Suppressor macrophage treated with lipopolysaccharide for 1 hour (primary cell): ENCODE results near the gene SLC23A1.
"Not testable (repeated sequence)": the region's sequence is repeated elsewhere in the genome, so short reads cannot be mapped to it uniquely, and the experiment has no call there.

ENCODE experiments used
- DNase-seq, 3 donors: peaks; one replicate each; pipeline ENCODE4 v3.0.0-alpha.2; 2020 to 2022

Gene SLC23A1

DNA sequence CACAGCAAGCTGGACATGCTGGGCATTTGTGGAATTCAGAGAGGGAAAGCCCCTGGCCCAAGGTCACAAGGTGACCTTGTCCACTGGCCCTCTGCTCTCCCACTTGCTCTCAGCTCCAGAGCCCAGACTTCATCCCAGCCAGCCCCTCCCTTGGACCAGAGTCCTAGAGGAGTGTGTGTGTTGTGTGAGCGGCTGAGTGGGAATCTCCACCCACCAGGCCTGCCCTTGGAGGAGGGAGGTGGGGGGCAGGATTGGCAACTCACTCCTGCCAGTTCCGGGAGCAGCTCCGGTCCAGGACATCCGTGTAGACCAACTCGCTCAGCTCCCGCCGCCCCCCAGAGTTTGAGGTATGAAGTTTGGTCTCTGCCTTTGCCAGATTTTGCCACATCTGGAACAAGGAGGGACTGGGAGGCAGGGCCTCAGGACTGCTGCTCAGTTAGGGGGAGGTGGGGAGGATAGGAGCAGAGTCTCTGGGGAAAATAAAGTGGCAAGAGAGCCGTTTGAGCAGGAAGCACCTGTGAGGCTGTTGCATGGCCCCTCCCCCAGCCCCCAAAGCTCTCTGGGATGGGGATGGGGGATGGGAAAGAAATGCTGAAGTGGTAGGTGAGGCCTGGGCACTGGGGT is 5.2 kb upstream of the SLC23A1 start:
- DNase-seq = no peak

DNA sequence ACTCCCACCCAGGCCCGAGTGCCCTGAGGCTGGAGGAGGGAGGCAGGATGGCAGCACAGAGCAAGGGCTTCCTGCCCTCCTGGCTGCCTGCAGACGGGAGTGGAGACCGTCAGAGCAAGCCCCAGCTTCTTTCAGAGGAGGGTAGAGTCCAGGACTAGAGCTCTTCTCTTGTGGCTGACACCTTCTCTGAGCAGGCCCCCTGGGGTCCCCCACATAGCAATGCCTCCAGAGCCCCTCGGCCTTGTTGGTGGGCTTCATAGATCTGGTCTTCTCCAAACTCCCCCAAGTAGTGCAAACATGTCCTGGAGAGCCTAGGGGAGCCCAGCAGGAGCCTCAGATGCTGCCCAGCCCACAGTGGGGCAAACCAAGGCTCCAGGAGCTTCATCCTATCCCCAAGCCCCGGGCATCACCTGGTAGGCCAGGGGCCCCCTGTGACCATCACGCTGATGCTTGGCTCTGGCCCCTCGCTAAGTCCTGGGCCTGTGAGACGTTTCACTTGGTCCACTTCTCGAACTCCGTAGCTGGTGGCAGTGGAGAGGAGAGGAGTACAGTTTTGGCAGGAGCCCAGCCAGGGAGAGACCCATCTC is 4.6 kb upstream of the SLC23A1 start:
- DNase-seq = no peak

DNA sequence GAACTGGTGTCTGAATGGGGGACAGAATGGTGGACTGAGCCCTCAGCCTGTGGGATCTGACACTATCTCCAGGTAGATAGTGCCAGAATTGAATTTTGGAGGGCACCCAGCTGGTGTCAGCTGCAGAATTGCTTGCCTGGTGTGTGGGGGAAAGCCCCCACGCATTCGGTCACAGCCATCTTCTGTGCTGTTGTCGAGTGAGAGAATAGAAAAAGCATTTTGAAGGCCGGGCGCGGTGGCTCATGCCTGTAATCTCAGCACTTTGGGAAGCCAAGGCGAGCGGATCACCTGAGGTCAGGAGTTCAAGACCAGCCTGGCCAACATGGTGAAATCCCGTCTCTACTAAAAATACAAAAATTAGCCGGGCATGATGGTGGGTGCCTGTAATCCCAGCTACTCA is 3.9 kb upstream of the SLC23A1 start:
- not testable (repeated sequence) for DNase-seq

- DNase-seq = peak in 1 of 3 donors; percentile 18
These were observed 2.9 kb upstream of the SLC23A1 start for GRCh38 chr5:139386050-139386438.

- DNase-seq = peak; percentile 43 to 53 (median 43)
These were observed 2.3 kb upstream of the SLC23A1 start for GRCh38 chr5:139385061-139386049.

DNA sequence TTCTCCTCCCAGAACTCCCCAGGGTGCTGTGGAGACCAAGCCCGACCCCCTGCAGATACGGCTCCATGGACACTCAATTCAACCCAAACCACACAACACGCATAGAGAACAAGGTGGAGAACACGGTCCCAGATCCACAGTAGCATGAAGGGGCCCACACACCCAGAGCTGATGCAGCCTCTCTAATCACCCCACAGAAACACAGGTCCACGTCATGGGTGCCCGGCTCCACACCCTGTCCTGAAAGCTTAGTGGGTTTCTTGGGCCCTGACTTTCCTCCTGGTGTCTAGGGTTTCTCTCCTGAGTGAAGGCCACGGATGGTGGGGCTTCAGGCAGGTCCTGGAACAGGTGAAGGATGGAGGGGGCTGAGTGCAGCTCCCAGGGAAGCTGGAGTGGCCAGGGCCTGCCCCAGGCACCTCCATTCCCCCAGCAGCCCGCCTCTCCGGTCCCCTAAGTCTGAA is 1.5 kb upstream of the SLC23A1 start:
- no peak for DNase-seq

DNA sequence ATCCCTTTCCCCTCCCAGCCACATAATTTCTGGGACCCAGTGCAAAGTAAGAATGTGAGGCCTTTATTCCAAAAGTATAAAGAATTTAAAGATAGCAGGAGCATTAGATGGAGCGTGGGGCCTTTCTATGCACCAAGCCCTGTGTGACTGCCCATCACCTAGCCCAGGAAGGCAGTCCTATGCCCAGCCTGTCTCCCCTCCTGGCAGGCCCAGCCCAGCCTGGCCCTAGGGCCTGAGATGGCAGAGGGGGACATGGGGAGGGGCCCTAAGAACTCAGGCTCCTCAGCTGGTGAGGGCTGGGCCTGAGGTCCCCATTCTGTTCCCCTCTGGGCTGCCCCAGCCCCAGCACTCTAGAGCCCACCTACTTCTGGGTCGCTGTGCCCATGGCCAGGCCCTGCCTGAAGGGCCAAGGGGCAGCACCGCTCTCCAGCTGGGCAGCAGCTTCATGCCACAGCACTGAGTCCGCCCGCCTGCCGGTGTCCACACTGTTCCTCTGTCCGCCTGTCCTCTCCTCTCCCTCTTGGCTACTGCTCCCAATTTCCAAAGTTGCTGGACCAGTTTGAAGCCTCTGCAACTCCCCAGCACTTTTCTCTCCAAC is 995 bp upstream of the SLC23A1 start:
- no peak for DNase-seq

- DNase-seq = no peak
These were observed 290 bp downstream of the SLC23A1 start for GRCh38 chr5:139382807-139383206.

GRCh38 chr5:139381837-139382761 is 998 bp downstream of the SLC23A1 start:
- no peak for DNase-seq

- DNase-seq = no peak
These were observed 3.3 kb downstream of the SLC23A1 start for GRCh38 chr5:139379626-139380449.

DNA sequence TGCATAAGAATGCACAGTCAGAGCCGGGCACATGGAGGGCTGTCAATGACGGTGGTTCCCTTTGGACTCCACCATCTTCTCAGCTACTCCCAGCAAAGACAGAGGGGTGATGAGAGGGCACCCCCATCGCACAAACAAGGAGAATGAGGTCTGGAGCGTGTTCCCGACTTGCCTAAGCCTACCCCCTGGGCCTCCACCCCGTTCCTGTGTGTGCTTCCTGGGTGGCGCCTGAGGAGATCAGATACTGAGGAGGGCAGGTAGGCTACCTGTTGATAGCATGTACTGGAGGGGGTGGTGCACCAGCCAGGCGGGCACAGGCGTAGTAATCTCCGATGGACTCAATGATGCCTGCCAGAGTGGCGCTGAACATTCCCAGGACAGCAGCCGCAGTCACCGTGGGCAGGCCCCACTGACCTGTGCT is 4.1 kb downstream of the SLC23A1 start:
- DNase-seq = no peak

DNA sequence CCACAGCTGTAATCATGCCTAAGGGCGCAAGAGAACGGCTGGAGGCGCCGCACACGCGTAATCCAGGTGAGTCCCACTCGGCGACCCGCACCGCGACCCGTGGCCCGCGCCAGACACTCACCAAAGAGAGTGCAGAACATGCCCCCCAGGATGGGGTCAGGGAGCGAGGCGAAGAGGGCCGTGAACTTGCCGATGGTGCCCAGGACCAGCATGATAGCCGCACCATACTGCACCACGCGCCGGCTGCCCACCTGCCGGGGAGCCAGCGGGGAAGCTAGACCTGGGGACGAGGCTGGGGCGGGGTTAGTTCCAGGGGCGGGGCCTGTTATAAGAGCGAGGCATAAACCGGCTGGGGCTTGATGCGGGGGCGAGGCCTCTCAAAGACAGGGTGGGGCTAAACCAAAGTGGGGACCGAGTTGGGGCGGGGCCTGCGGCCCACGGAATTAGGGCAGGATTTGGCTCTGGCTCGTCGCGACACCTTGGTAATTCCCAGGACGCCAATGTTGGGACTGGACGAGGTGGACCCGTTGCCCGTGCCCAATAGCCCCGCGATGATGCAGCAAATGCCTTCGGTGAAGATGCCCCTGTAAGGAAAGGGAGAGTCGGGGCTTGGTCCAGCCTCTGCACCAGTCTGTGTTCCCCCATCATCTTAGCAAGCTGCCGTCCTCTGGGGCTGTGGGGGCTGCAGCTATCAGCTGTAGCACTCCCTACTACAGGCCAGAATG is 4.8 kb downstream of the SLC23A1 start:
- DNase-seq = no peak

DNA sequence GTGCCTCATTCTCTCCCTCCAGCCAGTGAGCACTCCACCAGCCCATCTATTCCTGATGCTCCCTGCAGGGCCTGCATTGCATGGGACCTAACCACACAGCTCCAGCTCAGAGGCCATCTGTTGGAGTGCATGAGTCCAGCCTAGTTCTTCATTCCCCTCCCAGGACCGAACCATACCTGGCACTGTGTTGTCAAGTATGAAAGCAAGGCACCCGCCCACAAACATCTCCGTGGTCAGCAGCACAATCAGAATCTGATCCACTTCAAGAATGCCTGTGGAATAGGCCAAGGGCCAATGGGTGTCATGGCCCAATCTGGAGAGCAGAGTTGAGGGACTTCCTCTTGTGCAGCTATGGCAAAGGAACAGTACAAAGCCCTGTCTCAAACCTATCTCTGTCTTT is 5.9 kb downstream of the SLC23A1 start:
- no peak for DNase-seq

GRCh38 chr5:139376364-139376763 is 6.7 kb downstream of the SLC23A1 start:
- DNase-seq = no peak

DNA sequence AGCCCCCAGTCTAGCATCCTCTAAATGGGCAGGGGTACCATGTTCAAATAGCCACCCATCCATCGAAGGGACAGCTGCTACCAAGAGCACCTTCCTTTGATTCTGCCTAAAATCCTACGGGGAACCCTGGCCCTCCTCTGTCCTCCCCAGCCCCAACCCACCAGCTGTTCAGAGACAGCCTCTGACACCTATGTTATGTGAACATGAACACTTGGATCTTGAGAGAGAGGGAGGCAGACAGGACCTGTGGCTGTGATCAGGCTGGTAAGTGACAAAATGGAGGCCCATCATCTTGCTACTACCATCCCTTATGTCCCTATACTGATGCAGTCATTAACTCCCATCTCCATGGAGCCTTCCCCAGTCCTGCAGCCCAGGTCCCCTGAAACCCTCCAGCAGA is 8.2 kb downstream of the SLC23A1 start:
- no peak for DNase-seq

- DNase-seq = no peak
These were observed 11.3 kb downstream of the SLC23A1 start for GRCh38 chr5:139371482-139372435.

- no peak for DNase-seq
These were observed 13.9 kb downstream of the SLC23A1 start for GRCh38 chr5:139369181-139369580.

GRCh38 chr5:139368613-139369012 is 14.5 kb downstream of the SLC23A1 start:
- no peak for DNase-seq

DNA sequence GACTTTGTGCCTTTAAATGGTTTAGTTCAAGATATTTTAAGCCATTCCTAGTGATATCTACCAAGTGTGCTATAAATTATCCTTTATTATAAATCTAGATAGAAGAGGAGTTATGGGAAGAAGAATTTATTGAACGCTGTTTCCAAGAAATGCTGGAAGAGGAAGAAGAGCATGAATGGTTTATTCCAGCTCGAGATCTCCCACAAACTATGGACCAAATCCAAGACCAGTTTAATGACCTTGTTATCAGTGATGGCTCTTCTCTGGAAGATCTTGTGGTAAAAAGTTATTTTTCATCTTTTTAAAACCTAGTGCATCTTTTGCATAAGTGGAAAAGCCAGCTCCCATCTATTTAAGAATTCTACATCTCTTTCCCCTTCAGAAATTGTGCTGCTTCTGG is 18.6 kb downstream of the SLC23A1 start:
- no peak for DNase-seq
